Measurements from ENCODE around the gene PALM3.

DNA sequence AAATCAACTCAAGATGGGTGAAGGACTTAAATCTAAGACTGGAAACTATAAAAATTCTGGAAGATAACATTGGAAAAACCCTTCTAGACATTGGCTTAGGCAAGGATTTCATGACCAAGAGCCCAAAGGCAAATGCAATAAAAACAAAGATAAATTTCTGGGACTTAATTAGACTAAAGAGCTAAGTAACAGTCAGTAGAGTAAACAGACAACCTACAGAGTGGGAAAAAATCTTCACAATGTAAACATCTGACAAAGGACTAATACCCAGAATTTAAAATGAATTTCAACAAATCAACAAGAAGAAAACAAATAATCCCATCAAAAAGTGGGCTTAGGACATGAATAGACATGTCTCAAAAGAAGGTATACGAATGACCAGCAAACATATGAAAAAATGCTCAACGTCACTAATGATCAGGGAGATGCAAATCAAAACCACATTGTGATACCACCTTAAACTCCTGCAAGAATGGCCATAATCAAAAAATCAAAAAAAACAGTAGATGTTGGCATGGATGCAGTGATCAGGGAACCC, 49.4 kb downstream of the PALM3 start:
- no peak for TF ChIP-seq POLR2AphosphoS5 (IDR thresholded peaks at IDR 0.05; ENCODE audit: borderline replicate concordance, low read depth, low read length)
- no peak for TF ChIP-seq EZH2 (IDR thresholded peaks at IDR 0.05)
